Measurements from ENCODE around the gene WDR44.

GRCh38 chrX:118367338-118367737, 21.4 kb downstream of the WDR44 start:
- TF ChIP-seq POLR2A (IDR thresholded peaks at IDR 0.05) (no peak), POLR2AphosphoS5 (IDR thresholded peaks at IDR 0.05) (no peak), EP300 (IDR thresholded peaks at IDR 0.05) (no peak)
- TF ChIP-seq, protein P1, sequence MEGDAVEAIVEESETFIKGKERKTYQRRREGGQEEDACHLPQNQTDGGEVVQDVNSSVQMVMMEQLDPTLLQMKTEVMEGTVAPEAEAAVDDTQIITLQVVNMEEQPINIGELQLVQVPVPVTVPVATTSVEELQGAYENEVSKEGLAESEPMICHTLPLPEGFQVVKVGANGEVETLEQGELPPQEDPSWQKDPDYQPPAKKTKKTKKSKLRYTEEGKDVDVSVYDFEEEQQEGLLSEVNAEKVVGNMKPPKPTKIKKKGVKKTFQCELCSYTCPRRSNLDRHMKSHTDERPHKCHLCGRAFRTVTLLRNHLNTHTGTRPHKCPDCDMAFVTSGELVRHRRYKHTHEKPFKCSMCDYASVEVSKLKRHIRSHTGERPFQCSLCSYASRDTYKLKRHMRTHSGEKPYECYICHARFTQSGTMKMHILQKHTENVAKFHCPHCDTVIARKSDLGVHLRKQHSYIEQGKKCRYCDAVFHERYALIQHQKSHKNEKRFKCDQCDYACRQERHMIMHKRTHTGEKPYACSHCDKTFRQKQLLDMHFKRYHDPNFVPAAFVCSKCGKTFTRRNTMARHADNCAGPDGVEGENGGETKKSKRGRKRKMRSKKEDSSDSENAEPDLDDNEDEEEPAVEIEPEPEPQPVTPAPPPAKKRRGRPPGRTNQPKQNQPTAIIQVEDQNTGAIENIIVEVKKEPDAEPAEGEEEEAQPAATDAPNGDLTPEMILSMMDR (IDR thresholded peaks at IDR 0.05) = no peak
